GM18505 (cell line): ENCODE data around the gene CFAP74.

Experiments
- ATAC-seq: cut with Tn5 transposase; IDR thresholded peaks from one replicate; pipeline ENCODE4 v1.9.1; 2021; ENCODE audit not compliant: unreplicated experiment
- POLR2A ChIP-seq: IDR thresholded peaks from 4 replicates; pipeline ENCODE4 v1.6.1; 2011; ENCODE audit warnings: borderline replicate concordance; ENCODE audit not compliant: insufficient read depth, insufficient read length; ENCODE audit errors: extremely low read depth

Gene CFAP74

GRCh38 chr1:2003541-2004131 lies at the start of gene CFAP74:
Gene CFAP74, minus strand, starts transcription at chr1:2003786. Its CDS starts 12,830 bp downstream, at chr1:1990956.
- no peak for TF ChIP-seq POLR2A
- no peak for ATAC-seq

GRCh38 chr1:2053217-2053616 lies 49.6 kb upstream of the CFAP74 start:
- no peak for ATAC-seq
- TF ChIP-seq POLR2A, result no peak

- no peak for ATAC-seq
Measured at GRCh38 chr1:2052756-2053155, 49.2 kb upstream of the CFAP74 start.

GRCh38 chr1:2052054-2052679 lies 48.6 kb upstream of the CFAP74 start:
- no peak for ATAC-seq
- TF ChIP-seq POLR2A, result no peak

More at GRCh38 chr1:2052756-2053155, 49.2 kb upstream of the CFAP74 start:
- TF ChIP-seq POLR2A, result no peak

- no peak for ATAC-seq
- TF ChIP-seq POLR2A, result no peak
Measured at GRCh38 chr1:2050793-2051682, 47.5 kb upstream of the CFAP74 start.

- no peak for TF ChIP-seq POLR2A
- ATAC-seq, result no peak
Measured at GRCh38 chr1:2050461-2050792, 46.8 kb upstream of the CFAP74 start.

GRCh38 chr1:2049718-2050431 lies 46.3 kb upstream of the CFAP74 start, which contains the start of gene PRKCZ:
Gene PRKCZ, plus strand, starts transcription at chr1:2050411. Its CDS starts 220 bp downstream, at chr1:2050631.
- peak; percentile 56 for ATAC-seq
- no peak for TF ChIP-seq POLR2A

GRCh38 chr1:2049225-2049717 lies 45.7 kb upstream of the CFAP74 start:
- TF ChIP-seq POLR2A, result no peak
- no peak for ATAC-seq

- no peak for ATAC-seq
- no peak for TF ChIP-seq POLR2A
Measured at GRCh38 chr1:2047749-2048729, 44.5 kb upstream of the CFAP74 start.

- TF ChIP-seq POLR2A, result no peak
- ATAC-seq, result no peak
Measured at GRCh38 chr1:2046953-2047748, 43.6 kb upstream of the CFAP74 start.

- no peak for TF ChIP-seq POLR2A
- no peak for ATAC-seq
Measured at GRCh38 chr1:2046174-2046917, 42.8 kb upstream of the CFAP74 start.
